Type B pancreatic cell (in vitro differentiated cells): ENCODE data around the gene ESYT1. TPM values are rescaled to one million over a fixed set of nuclear protein-coding genes. Genes with fewer than 3 reads are reported as not detected.
"Not testable (repeated sequence)": the region's sequence is repeated elsewhere in the genome, so short reads cannot be mapped to it uniquely, and the experiment has no call there.

ENCODE experiments used
- DNase-seq: peaks from one replicate; pipeline ENCODE4 v3.0.0; 2021; ENCODE audit warnings: mixed read lengths; ENCODE audit not compliant: unreplicated experiment; ENCODE audit errors: extremely low spot score
- H3K27ac Mint-ChIP-seq: 2 replicates; pipeline ENCODE4 v1.8.0; 2021; ENCODE audit warnings: mild to moderate bottlenecking, mixed read lengths
- H3K27me3 Mint-ChIP-seq: 2 replicates; pipeline ENCODE4 v1.8.0; 2021; ENCODE audit warnings: mixed read lengths
- H3K36me3 Mint-ChIP-seq: 2 replicates; pipeline ENCODE4 v1.8.0; 2021; ENCODE audit warnings: mixed read lengths
- H3K4me1 Mint-ChIP-seq: one replicate; pipeline ENCODE4 v1.8.0; 2021; ENCODE audit warnings: mixed read lengths; ENCODE audit not compliant: unreplicated experiment
- H3K4me3 Mint-ChIP-seq: 2 replicates; pipeline ENCODE4 v1.8.0; 2021; ENCODE audit warnings: mild to moderate bottlenecking, mixed read lengths
- H3K9me3 Mint-ChIP-seq: 2 replicates; pipeline ENCODE4 v1.8.0; 2021; ENCODE audit warnings: mixed read lengths
- CTCF ChIP-seq: fragments of 200-600 bp; sonication (generic); conservative IDR thresholded peaks from 2 replicates; pipeline ENCODE4 v1.5.0; 2021; ENCODE audit warnings: antibody characterized with exemption, mild to moderate bottlenecking
- total RNA-seq: library from RNA; stranded (reverse); gene quantifications from 2 replicates; pipeline ENCODE4 v1.2.1, GENCODE V29; 2021; ENCODE audit warnings: low replicate concordance

The ESYT1 gene
- total RNA-seq, 1 donor from 2014 or later, result 96.3 TPM

GRCh38 chr12:56154818-56155217 lies 26.8 kb downstream of the ESYT1 start:
- TF ChIP-seq CTCF, result no peak
- H3K27ac Mint-ChIP-seq, result peak overlapping the region; percentile 71
- no peak for DNase-seq
- no peaks in the 10 kb centered on the region for H3K9me3 Mint-ChIP-seq
- peaks cover 44% of the 10 kb centered on the region for H3K4me1 Mint-ChIP-seq
- peak overlapping the region; percentile 64 for H3K4me3 Mint-ChIP-seq
- H3K27me3 Mint-ChIP-seq, result peaks cover 3% of the 10 kb centered on the region
- H3K36me3 Mint-ChIP-seq, result peaks cover 18% of the 10 kb centered on the region

- no peak for TF ChIP-seq CTCF
- H3K36me3 Mint-ChIP-seq, result peaks cover 23% of the 10 kb centered on the region
- peak overlapping the region; percentile 71 for H3K27ac Mint-ChIP-seq
- no peaks in the 10 kb centered on the region for H3K9me3 Mint-ChIP-seq
- peaks cover 48% of the 10 kb centered on the region for H3K4me1 Mint-ChIP-seq
- peak overlapping the region; percentile 64 for H3K4me3 Mint-ChIP-seq
- H3K27me3 Mint-ChIP-seq, result peaks cover 3% of the 10 kb centered on the region
- DNase-seq, result no peak
These were observed 27.3 kb downstream of the ESYT1 start for GRCh38 chr12:56155256-56155845.

- H3K27me3 Mint-ChIP-seq, DNase-seq, H3K9me3 Mint-ChIP-seq: not testable (repeated sequence)
- Mint-ChIP-seq H3K27ac (peak overlapping the region; percentile 100), H3K4me1 (peaks cover 51% of the 10 kb centered on the region), H3K36me3 (peaks cover 33% of the 10 kb centered on the region), H3K4me3 (peak overlapping the region; percentile 100)
These were observed 28.6 kb downstream of the ESYT1 start for GRCh38 chr12:56156464-56157200.

- peak overlapping the region; percentile 100 for H3K27ac Mint-ChIP-seq
- DNase-seq, result peak; percentile 80
- peaks cover 3% of the 10 kb centered on the region for H3K27me3 Mint-ChIP-seq
- no peaks in the 10 kb centered on the region for H3K9me3 Mint-ChIP-seq
- peak overlapping the region; percentile 100 for H3K4me3 Mint-ChIP-seq
- H3K4me1 Mint-ChIP-seq, result peaks cover 52% of the 10 kb centered on the region
- TF ChIP-seq CTCF, result peak; percentile 77
- peaks cover 37% of the 10 kb centered on the region for H3K36me3 Mint-ChIP-seq
These were observed 29.3 kb downstream of the ESYT1 start for GRCh38 chr12:56157201-56158028.

GRCh38 chr12:56158029-56158925 lies 30.2 kb downstream of the ESYT1 start, which contains the start of gene MYL6:
Gene MYL6 (plus strand): TSS chr12:56158359. CDS start chr12:56158402, 43 bp downstream.
- peak within 1 kb of the TSS; percentile 100 for H3K4me3 Mint-ChIP-seq
- TF ChIP-seq CTCF, result no peak
- H3K36me3 Mint-ChIP-seq, result peaks cover 42% of the 10 kb centered on the region
- peak within 1 kb of the TSS; percentile 100 for H3K27ac Mint-ChIP-seq
- H3K4me1 Mint-ChIP-seq, result peaks cover 49% of the 10 kb centered on the region
- no peaks in the 10 kb centered on the region for H3K9me3 Mint-ChIP-seq
- peak; percentile 92 for DNase-seq
- H3K27me3 Mint-ChIP-seq, result peaks cover 3% of the 10 kb centered on the region
